Measurements from ENCODE around the gene BUB1. TPM values are rescaled to one million over a fixed set of nuclear protein-coding genes. Genes with fewer than 3 reads are reported as not detected.
A peak's percentile ranks its signal among the peaks of the same experiment; 100 is the strongest.

The BUB1 gene
- total RNA-seq, 1 donor from 2014 or later, result 7.3 TPM

GRCh38 chr2:110679865-110680264 is 2.0 kb upstream of the BUB1 start:
- no peaks in the 10 kb centered on the region for H3K9me3 Mint-ChIP-seq (ENCODE audit: unreplicated experiment)
- TF ChIP-seq CTCF (IDR thresholded peaks at IDR 0.05), result no peak
- H3K4me1 Mint-ChIP-seq (ENCODE audit: unreplicated experiment), result peaks cover 33% of the 10 kb centered on the region
- H3K36me3 Mint-ChIP-seq (ENCODE audit: unreplicated experiment), result no peaks in the 10 kb centered on the region
- DNase-seq (ENCODE audit: extremely low spot score, unreplicated experiment), result no peak
- no peak overlapping the region for H3K27ac Mint-ChIP-seq (ENCODE audit: unreplicated experiment)
- peaks cover 21% of the 10 kb centered on the region for H3K27me3 Mint-ChIP-seq (ENCODE audit: unreplicated experiment)
- peak overlapping the region; percentile 96 for H3K4me3 Mint-ChIP-seq (ENCODE audit: unreplicated experiment)

- no peak for TF ChIP-seq CTCF (IDR thresholded peaks at IDR 0.05)
- H3K4me3 Mint-ChIP-seq (ENCODE audit: unreplicated experiment), result peak overlapping the region; percentile 96
- peak overlapping the region; percentile 98 for H3K27ac Mint-ChIP-seq (ENCODE audit: unreplicated experiment)
Observed at GRCh38 chr2:110679337-110679707, 1.5 kb upstream of the BUB1 start.

GRCh38 chr2:110678457-110679336 is 834 bp upstream of the BUB1 start:
- H3K36me3 Mint-ChIP-seq (ENCODE audit: unreplicated experiment), result no peaks in the 10 kb centered on the region
- no peak for TF ChIP-seq CTCF (IDR thresholded peaks at IDR 0.05)
- peaks cover 37% of the 10 kb centered on the region for H3K4me1 Mint-ChIP-seq (ENCODE audit: unreplicated experiment)
- no peak for DNase-seq (ENCODE audit: extremely low spot score, unreplicated experiment)
- H3K9me3 Mint-ChIP-seq (ENCODE audit: unreplicated experiment), result no peaks in the 10 kb centered on the region
- peaks cover 11% of the 10 kb centered on the region for H3K27me3 Mint-ChIP-seq (ENCODE audit: unreplicated experiment)
- H3K27ac Mint-ChIP-seq (ENCODE audit: unreplicated experiment), result peak overlapping the region; percentile 98
- H3K4me3 Mint-ChIP-seq (ENCODE audit: unreplicated experiment), result peak overlapping the region; percentile 96

More at GRCh38 chr2:110679337-110679707, 1.5 kb upstream of the BUB1 start:
- Mint-ChIP-seq H3K4me1 (ENCODE audit: unreplicated experiment) (peaks cover 37% of the 10 kb centered on the region), H3K27me3 (ENCODE audit: unreplicated experiment) (peaks cover 17% of the 10 kb centered on the region), H3K36me3 (ENCODE audit: unreplicated experiment) (no peaks in the 10 kb centered on the region), H3K9me3 (ENCODE audit: unreplicated experiment) (no peaks in the 10 kb centered on the region)
- DNase-seq (ENCODE audit: extremely low spot score, unreplicated experiment), result no peak

- peak overlapping the region; percentile 41 for H3K27ac Mint-ChIP-seq (ENCODE audit: unreplicated experiment)
- H3K9me3 Mint-ChIP-seq (ENCODE audit: unreplicated experiment), result no peaks in the 10 kb centered on the region
- DNase-seq (ENCODE audit: extremely low spot score, unreplicated experiment), result no peak
- H3K36me3 Mint-ChIP-seq (ENCODE audit: unreplicated experiment), result peaks cover 2% of the 10 kb centered on the region
- peak overlapping the region; percentile 96 for H3K4me3 Mint-ChIP-seq (ENCODE audit: unreplicated experiment)
- H3K4me1 Mint-ChIP-seq (ENCODE audit: unreplicated experiment), result peaks cover 37% of the 10 kb centered on the region
- no peaks in the 10 kb centered on the region for H3K27me3 Mint-ChIP-seq (ENCODE audit: unreplicated experiment)
- no peak for TF ChIP-seq CTCF (IDR thresholded peaks at IDR 0.05)
Observed at GRCh38 chr2:110677080-110677479, 783 bp downstream of the BUB1 start.

- no peaks in the 10 kb centered on the region for H3K27me3 Mint-ChIP-seq (ENCODE audit: unreplicated experiment)
- H3K27ac Mint-ChIP-seq (ENCODE audit: unreplicated experiment), result peak overlapping the region; percentile 32
- DNase-seq (ENCODE audit: extremely low spot score, unreplicated experiment), result no peak
- H3K36me3 Mint-ChIP-seq (ENCODE audit: unreplicated experiment), result peaks cover 2% of the 10 kb centered on the region
- H3K4me3 Mint-ChIP-seq (ENCODE audit: unreplicated experiment), result no peak overlapping the region
- peaks cover 37% of the 10 kb centered on the region for H3K4me1 Mint-ChIP-seq (ENCODE audit: unreplicated experiment)
- no peaks in the 10 kb centered on the region for H3K9me3 Mint-ChIP-seq (ENCODE audit: unreplicated experiment)
- no peak for TF ChIP-seq CTCF (IDR thresholded peaks at IDR 0.05)
Observed at GRCh38 chr2:110675679-110676078, 2.2 kb downstream of the BUB1 start.

All from osteocyte (in vitro differentiated cells).